Measurements from ENCODE around the gene KLHL2. TPM values are rescaled to one million over a fixed set of nuclear protein-coding genes. Genes with fewer than 3 reads are reported as not detected.
"Not testable (repeated sequence)": the region's sequence is repeated elsewhere in the genome, so short reads cannot be mapped to it uniquely, and the experiment has no call there.

The KLHL2 gene
- polyA plus RNA-seq, 3 donors, result 24.8 to 26.9 (median 25.8) TPM

DNA sequence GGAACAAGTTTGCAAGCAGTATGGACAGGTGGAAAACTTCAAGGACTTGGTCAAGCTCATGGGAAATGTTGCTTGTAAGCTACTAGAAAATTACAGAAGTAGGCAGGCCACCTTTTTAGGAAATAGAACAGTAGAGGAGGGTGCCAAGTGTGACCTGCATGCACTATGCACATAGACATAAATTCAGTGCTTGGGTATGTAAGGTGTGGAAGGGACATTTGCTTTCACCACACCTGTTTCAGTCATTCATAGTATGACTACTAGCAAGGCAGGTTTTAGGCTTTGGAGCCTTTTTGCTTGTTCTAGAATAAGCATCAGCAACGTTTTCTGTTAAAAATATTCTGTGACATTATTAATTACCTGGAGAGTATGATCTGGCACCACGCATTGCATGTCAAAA is 20.0 kb downstream of the KLHL2 start:
- not testable (repeated sequence) for DNase-seq (ENCODE audit: low read depth in 3 of 3, low spot score in 2 of 3)

DNA sequence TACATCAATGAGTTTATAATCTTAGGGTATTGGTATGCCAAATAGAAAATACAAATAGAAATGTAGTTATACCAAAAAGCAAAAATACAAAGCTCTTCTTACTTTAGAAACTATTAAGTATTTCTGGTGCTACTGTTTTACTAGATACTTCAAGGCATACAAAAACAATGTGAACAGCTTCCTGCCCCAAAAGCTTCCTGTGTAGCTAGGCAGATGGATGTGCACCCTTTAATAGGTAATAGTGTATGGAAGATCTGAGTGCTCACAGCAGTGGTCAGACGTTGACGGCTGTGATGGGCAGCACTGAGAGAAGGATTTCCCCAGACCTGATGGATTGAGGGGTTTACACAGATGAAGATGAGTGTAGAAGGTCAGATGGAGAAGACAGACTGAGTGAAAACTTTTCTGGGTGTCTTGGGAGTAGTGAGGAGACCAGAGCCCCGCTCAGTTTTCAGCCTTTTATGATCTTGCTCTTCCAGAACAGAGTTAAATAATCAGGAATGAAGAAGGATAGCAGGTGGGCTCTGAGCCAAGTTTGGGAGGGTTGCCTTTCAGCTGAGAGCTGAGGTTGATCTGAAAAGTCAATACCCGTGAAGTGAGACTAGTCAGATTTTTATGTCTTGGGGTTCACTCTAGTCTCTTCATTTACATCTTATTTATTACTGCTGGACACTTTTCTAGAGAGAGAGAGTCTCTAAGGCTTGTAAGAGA is 22.3 kb downstream of the KLHL2 start:
- not testable (repeated sequence) for DNase-seq (ENCODE audit: low read depth in 3 of 3, low spot score in 2 of 3)

DNA sequence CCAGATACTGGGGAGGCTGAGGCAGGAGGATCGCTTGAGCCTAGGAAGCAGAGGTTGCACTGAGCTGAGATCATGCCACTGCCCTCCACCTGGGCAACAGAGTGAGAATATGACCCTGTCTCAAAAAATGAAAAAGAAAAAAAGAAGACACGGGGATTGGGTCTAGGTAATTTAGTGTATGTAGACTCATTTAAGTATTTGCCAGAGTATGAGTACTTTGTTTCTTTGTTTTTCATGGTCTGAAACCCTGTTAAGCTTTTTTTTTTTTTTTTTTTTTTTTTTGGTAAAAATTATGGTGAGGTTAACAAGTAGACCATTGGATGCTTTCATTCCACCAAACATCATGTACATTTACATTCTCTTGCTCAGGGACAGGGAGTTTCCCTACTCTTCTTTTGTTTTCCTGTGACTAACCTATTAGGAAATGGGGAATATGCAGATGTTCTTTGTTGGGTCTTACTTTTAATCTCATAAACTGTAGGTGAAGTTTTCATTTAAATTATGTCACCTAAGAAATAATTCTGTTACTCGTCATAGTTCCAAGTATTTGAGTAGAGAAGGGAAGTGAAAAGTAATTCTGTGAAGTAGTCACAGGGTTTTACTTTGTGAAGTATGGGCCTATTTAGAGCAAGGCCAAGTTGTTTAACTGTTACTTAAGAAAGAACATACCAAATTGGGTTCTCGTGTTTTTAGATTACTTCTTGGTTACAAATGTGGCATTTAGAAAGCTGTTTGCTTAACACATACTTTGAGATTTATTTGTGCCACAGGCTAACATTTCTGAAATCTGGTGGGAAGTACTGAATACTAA is 25.5 kb downstream of the KLHL2 start:
- not testable (repeated sequence) for DNase-seq (ENCODE audit: low read depth in 3 of 3, low spot score in 2 of 3)

DNA sequence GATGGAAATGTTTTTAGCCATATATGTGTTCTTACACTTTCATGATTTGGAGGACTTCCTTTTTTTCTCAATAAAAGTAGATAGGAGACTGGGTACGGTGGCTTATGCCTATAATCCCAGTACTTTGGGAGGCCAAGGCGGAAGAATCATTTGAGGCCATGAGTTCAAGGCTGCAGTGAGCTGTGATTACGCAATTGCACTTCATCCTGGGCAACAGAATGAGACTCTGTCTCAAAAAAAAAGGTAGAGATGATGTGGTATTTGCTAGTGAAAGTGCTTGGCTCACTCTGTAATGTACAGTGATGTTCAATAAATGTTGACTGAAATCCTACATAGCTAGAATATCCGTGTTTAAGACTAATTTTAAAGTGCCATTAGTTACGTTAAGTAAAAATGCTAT is 27.4 kb downstream of the KLHL2 start:
- no peak for DNase-seq (ENCODE audit: low read depth in 3 of 3, low spot score in 2 of 3)

DNA sequence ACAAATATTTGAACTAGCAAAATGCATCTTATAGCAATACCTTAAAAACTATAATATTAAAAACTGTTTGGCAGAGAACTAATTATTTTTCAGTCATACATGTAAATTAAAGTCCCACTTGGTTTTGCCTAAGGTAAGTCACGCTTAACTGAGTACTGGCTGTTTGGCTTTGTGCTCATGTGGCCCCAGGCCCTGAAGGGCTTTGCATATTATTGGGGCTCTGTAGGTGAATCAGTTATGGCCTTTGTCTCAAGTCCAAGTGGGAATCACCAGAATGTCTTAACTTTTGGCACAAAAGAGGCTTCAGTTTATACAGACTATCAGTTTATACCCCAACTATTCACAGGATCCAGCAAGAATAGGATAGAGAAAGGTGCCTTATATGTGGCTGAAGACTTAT is 29.5 kb downstream of the KLHL2 start:
- DNase-seq (ENCODE audit: low read depth in 3 of 3, low spot score in 2 of 3), result not testable (repeated sequence)

DNA sequence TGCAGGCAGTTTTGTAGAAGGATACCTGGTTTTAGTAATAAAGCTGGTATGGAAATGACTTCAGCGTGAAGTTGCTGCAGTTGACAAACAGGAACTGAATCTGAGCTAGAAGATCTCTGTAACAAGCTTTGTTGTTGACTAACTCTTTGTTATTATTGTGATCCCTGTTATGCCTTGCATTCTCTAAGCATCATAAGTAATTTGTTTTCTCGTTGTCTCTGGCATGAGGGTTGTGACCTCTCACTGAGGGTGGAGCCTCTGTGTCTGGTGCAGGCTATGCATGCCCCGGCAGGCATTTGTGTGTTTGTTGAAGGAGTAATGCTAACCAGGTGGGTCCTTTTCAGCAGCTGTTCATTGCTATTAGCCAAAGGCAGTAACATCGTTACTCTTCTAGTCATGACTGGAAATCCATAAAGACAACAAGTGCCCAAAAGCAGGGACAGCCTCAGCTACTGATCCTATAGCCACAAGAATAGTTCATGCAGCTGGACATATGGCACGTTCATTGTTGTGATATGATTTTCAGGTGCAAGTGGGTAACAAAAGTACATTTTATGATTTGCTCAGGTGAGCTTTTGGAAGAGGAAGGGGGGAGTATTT is 30.8 kb downstream of the KLHL2 start:
- DNase-seq (ENCODE audit: low read depth in 3 of 3, low spot score in 2 of 3), result not testable (repeated sequence)

DNA sequence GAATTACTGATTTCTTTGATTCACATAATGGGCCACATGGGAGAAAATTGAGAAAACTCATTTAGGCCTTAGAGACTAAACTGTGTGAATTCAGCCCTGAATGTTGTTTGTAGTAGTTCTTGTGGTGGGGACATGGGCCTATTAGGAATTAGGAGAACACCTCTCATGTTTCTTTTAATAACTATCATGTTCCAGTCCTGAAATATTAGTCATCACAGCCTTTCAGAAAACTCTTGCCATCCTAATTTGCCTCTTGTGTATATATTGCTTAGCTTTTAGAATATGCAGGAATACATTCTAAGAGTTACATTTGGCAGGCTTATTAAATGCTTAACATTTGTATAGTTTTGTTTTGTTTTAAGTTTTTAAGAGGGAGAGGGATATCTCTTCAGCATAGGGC is 33.4 kb downstream of the KLHL2 start:
- DNase-seq (ENCODE audit: low read depth in 3 of 3, low spot score in 2 of 3), result not testable (repeated sequence)

DNA sequence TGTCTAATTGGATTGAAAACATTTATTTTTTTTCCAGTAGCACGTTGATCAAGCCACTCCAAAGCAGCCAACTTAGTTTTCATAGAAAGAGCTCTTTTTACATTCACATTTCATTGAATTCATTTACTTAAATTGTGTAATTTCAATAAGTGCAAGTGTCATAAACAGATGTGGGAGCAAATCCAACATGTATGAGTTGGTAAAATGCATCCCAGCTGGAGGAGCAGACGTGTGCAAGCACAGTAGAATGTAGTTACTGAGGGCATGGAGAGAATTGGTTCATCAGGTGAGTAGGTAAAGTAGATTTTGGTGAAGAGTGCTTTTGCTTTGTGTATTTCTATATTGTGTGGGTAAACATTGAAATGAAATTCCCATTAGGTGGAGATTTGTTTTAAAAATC is 36.8 kb downstream of the KLHL2 start:
- not testable (repeated sequence) for DNase-seq (ENCODE audit: low read depth in 3 of 3, low spot score in 2 of 3)

DNA sequence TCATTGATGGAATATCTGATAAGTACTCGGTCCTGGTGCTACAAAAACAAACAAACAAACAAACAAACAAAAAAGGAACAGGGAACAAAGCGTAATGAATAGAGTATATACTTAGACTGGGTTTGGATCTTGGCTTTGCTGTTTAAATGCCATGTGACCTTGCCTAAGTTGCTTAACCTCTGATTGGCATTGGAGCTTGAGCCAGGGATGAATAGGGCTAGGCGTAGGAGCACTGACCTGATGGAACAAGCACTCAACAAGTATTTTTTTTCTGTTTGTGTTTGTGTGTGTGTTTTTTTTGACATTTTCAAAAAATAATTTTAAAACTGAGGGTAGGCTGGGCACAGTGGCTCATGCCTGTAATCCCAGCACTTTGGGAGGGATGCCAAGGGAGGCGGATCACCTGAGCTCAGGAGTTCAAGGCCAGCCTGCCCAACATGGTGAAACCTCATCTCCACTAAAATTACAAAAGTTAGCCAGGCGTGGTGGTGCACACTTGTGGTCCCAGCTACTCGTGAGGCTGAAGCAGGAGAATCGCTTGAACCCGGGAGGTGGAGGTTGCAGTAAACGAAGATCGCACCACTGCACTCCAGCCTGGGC is 37.3 kb downstream of the KLHL2 start:
- DNase-seq (ENCODE audit: low read depth in 3 of 3, low spot score in 2 of 3), result not testable (repeated sequence)

DNA sequence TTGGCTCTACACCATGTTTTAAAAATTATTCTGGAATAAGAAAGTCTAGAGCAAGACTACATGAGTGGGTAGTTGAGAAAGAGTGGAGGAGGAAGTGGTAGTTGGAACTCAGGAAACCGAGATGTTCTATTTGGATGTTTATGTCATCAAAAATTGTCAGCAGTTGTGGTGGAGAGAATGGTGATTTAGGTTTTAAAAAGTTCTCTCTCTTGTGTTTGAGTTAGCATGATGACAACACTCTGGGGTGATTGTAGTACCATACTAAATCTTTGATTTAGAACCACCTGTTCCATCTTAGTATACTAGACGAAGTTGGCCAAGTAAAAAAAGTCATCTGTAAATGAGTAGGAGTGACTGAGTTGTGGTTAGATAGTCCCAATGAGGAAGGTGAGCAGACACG is 40.7 kb downstream of the KLHL2 start:
- DNase-seq (ENCODE audit: low read depth in 3 of 3, low spot score in 2 of 3), result no peak

DNA sequence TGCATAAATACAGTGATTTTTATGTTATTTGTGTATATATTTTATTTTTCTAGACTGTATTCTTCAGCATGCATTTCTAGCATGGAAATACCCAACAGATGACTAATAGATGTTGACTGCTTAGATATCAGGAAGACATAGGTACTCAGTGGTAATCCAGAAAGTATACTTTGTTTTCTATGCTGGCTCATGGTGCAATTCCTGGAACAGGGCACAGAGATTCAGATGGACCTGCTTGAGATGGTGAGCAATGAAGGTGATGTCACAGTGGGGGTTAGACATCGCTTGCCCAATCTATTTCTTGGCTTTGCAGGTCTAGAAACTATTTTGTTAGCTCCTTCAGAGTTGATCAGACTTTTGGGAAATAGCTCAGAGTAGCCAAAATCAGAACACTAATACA is 41.5 kb downstream of the KLHL2 start:
- DNase-seq (ENCODE audit: low read depth in 3 of 3, low spot score in 2 of 3), result not testable (repeated sequence)

DNA sequence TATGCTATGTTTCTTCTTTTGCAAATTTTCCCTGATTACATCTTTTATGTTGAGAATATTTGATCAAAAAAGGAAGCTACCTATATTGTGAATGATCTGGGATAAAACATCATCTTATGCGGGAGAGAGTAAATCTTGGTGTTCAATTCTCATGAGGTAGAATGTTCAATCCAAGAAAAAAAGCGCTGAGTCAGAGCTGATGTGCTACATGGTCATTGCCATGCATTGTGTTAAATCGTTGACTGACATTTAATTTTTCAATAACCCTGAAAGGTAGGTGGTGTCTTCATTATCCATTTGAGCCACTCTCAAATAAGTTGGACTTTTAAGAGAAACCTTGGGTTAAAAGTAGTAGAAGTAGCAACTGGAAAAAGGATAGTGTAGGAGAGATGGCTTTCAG is 47.4 kb downstream of the KLHL2 start:
- not testable (repeated sequence) for DNase-seq (ENCODE audit: low read depth in 3 of 3, low spot score in 2 of 3)

DNA sequence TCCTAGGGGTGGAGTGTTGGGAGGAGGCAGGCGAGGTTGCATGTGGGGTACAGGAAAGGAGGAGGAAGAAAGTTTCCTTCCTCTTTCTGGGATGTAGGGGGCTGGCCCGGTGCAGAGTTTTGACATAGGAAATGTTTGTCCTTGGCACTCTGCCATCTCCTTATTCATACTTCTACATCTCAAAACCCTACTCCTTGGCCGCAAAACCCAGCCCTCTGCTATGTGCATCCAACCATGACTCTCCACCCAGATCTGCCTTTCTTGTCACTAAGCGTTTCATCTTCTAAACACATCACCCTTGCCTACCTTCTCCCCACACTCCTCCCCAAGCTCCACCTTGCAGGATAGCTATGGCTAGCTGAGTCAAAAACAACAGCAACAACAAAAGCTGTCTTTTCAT is 48.1 kb downstream of the KLHL2 start:
- peak in 1 of 3 donors; percentile 5 for DNase-seq (ENCODE audit: low read depth in 3 of 3, low spot score in 2 of 3)

DNA sequence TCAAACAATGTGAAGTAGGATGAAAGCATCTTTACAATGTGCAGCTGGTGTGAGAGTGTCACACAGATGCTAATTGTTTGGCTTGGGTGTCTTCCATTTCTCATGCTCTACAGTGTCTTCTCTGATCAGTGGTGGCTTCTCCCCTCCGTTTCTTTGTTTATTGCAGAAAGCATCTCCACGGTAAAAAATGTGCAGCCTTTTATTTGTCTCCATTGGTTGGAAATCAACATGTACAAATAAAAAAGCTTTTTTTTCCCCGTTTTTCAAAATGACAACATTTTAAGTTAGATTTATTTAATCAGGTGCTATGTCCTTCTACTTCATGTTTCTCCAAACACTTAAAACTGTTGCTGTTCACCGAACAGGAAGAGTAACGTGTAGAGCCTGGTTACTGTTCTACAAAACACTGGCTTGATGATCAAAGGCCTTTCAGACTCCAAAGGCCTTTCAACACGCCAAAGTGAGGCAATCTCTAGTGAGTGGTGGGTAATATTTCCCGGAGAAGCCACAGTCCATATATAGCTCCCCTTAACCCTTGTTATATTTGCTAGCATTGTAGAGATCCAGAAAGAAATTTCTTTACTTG is 48.8 kb downstream of the KLHL2 start:
- DNase-seq (ENCODE audit: low read depth in 3 of 3, low spot score in 2 of 3), result peak in 2 of 3 donors; percentile 9 to 23

DNA sequence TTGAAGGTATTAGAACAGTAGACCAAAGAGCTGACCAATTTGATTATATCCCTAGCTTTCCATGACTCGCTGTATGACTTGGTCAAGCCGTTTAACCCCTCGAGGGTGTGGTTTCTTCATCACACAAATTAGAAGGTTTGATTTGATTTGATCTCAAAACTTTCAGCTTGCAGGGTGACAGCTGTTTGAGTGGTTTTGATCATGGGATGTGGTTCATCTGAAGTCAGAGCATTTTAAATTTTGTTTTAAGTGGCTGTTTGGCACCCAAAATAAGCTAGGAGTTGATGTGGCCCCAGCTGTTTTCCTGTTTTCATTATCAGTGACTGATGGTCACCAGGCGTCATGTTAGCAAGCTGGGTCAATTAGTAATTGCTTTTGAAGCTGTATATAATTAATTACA is 52.4 kb downstream of the KLHL2 start:
- DNase-seq (ENCODE audit: low read depth in 3 of 3, low spot score in 2 of 3), result not testable (repeated sequence)

DNA sequence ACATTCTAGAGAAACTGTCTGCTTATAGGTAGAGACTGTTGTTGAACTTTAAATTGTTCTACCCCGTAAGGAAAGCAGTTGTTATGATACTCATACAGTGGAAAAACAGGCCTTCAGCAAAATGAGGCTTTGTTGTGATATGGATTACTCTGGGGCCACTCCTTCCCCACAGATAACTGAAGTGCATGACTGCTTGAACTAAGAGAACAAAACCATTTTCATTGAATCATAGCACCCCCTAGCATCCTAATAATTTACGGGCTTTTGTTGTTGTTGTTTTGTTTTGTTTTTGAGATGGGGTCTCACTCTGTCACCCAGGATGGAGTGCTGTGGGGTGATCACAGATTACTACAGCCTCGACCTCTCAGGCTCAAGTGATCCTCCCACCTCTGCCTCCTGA is 54.9 kb downstream of the KLHL2 start:
- not testable (repeated sequence) for DNase-seq (ENCODE audit: low read depth in 3 of 3, low spot score in 2 of 3)

DNA sequence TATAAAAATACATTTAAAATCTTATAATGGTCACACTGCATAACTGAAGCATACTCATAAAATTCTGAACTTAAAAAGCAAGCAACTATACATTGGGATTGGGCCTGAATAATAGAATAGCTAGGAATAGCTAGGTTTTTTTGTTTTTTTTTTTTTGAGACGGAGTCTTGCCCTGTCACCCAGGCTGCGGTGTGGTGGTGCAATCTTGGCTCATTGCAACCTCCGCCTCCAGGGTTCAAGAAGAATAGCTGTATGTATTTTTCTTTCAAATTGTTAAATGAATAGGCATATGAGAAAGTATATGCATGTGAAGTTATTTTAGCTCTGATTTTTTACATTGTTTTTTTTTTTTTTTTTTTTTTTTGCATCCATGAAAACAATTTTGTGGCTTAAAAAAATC is 56.1 kb downstream of the KLHL2 start:
- DNase-seq (ENCODE audit: low read depth in 3 of 3, low spot score in 2 of 3), result not testable (repeated sequence)

DNA sequence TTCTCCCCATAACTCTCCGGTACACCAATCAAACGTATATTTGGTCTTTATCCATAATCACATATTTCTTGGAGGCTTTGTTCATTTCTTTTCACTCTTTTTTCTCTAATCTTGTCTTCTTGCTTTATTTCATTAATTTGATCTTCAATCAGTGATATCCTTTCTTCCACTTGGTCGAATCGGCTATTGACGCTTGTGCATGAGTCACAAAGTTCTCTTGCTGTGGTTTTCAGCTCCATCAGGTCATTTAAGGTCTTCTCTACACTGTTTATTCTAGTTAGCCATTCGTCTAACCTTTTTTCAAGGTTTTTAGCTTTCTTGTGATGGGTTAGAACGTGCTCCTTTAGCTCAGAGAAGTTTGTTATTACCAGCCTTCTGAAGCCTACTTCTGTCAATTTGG is 62.6 kb downstream of the KLHL2 start:
- DNase-seq (ENCODE audit: low read depth in 3 of 3, low spot score in 2 of 3), result not testable (repeated sequence)

DNA sequence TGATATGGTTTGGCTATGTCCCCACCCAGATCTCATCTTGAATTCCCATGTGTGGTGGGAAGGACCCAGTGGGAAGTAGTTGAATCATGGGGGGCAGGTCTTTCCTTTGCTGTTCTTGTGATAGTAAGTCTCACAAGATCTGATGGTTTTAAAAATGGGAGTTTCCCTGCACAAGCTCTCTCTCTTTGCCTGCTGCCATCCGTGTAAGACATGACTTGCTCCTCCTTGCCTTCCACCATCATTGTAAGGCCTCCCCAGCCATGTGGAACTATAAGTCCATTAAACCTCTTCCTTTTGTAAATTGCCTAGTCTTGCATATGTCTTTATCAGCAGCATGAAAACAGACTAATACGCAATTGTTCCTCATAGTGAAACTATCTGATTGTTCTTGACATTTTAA is 66.1 kb downstream of the KLHL2 start:
- DNase-seq (ENCODE audit: low read depth in 3 of 3, low spot score in 2 of 3), result not testable (repeated sequence)

DNA sequence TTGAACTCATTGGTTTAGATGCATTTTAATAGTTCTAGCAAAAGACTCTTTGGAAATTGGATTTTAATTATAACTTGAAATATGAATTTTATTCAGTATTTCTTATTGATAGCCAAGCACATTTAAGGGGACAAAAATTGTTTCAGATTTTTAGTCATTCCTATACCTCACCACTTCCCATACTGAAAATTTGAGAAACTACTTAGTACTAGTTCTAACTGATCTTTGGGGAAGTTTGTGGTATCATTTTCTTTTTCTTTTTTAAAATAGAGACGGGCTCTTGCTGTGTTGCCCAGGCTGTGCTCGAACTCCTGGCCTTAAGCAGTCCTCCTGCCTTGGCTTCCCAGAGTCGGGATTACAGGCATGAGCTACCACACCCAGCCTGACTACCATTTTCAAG is 68.0 kb downstream of the KLHL2 start:
- DNase-seq (ENCODE audit: low read depth in 3 of 3, low spot score in 2 of 3), result not testable (repeated sequence)

DNA sequence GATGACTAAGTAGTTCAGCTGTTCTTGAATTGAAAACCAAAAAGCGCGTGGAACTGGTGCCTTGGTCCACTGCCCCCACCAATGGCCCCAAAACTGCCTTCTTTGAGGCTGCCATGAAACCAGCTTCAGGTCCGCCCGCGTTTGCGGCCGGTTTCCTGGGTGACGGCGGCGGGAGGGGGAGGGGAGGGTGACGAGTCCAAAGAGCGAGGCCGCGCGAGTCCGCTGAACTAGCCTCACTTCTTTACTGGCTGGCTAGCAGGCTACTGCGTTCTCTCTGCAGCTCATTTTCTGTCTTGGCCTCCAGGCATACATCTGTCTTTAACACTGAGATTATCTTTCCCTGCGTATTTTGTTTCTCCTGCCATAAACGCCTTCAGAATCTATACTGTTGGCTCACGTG is 72.2 kb downstream of the KLHL2 start:
- not testable (repeated sequence) for DNase-seq (ENCODE audit: low read depth in 3 of 3, low spot score in 2 of 3)
